Natural killer cell treated with Interleukin-12 subunit alpha and Interleukin-12 subunit beta and Interleukin-15 and Interleukin-18, amount 100 ng/mL, for 72 hours (primary cell): ENCODE results near the gene COL25A1. TPM values are rescaled to one million over a fixed set of nuclear protein-coding genes. Genes with fewer than 3 reads are reported as not detected.
"Not testable (repeated sequence)": the region's sequence is repeated elsewhere in the genome, so short reads cannot be mapped to it uniquely, and the experiment has no call there.

Experiments
- ATAC-seq, 2 donors: fragments of 150-1000 bp; cut with Tn5 transposase in 1 of 2; sonication (Bioruptor Pico), chemical (Tn5 transposase) in 1 of 2; 2 replicates each; pipeline ENCODE4 v1.10.0; 2021
- DNase-seq: peaks from one replicate; pipeline ENCODE4 v3.0.0; 2022; ENCODE audit warnings: low spot score
- H3K27ac Mint-ChIP-seq, 2 donors: 1 replicate in 1 of 2; 2 replicates in 1 of 2; pipeline ENCODE4 v1.8.0; 2022; ENCODE audit warnings: mixed read lengths in 2 of 2, mild to moderate bottlenecking in 1 of 2, moderate library complexity in 1 of 2
- H3K27me3 Mint-ChIP-seq, 2 donors: 1 replicate in 1 of 2; 2 replicates in 1 of 2; pipeline ENCODE4 v1.8.0; 2022; ENCODE audit warnings: mixed read lengths in 2 of 2
- H3K36me3 Mint-ChIP-seq: one replicate; pipeline ENCODE4 v1.8.0; 2022; ENCODE audit warnings: mixed read lengths
- H3K4me1 Mint-ChIP-seq, 2 donors: 1 replicate in 1 of 2; 2 replicates in 1 of 2; pipeline ENCODE4 v1.8.0; 2022; ENCODE audit warnings: low read depth in 2 of 2, mixed read lengths in 2 of 2, mild to moderate bottlenecking in 1 of 2
- H3K4me3 Mint-ChIP-seq: one replicate; pipeline ENCODE4 v1.8.0; 2022; ENCODE audit warnings: mixed read lengths
- H3K9me3 Mint-ChIP-seq: 2 replicates; pipeline ENCODE4 v1.8.0; 2022; ENCODE audit warnings: mixed read lengths
- total RNA-seq, 2 donors: library from RNA; stranded (reverse); gene quantifications; one replicate each; pipeline ENCODE4 v1.2.3, GENCODE V29; 2022

The COL25A1 gene
- total RNA-seq, 2 donors from 2014 or later: not detected

DNA sequence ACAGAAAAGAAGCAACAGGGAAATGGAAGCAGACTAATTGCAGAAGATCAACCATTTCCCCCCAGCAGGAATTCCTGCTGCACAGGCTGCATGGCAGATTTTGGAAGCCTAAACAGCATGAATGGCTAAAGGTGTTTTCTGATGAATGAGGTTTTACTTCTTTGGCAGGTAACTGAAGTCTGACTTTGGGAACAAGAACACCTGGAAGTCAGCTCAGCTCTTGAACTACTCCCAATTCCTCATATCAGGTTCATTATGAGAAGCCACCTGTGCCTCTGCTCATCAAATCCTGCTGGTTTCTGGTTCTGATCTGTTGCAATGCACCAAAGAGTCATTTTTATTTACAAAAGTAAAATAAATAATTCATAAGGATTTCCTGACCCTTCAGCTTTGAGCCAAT, 139.0 kb downstream of the COL25A1 start:
- DNase-seq (no peak), ATAC-seq (no peak)
- no peaks in the 10 kb centered on the region for H3K9me3 Mint-ChIP-seq
- H3K36me3 Mint-ChIP-seq: no peaks in the 10 kb centered on the region
- no peak overlapping the region for H3K4me3 Mint-ChIP-seq
- no peaks in the 10 kb centered on the region for H3K4me1 Mint-ChIP-seq
- H3K27me3 Mint-ChIP-seq: peaks cover 0 to 4% of the 10 kb centered on the region in 2 donors
- H3K27ac Mint-ChIP-seq: no peak overlapping the region

GRCh38 chr4:109162759-109163158, 139.7 kb downstream of the COL25A1 start:
- DNase-seq (no peak), ATAC-seq (no peak)
- Mint-ChIP-seq H3K4me3 (no peak overlapping the region), H3K27me3 (peaks cover 0 to 4% of the 10 kb centered on the region in 2 donors), H3K4me1 (no peaks in the 10 kb centered on the region), H3K9me3 (no peaks in the 10 kb centered on the region), H3K27ac (no peak overlapping the region), H3K36me3 (no peaks in the 10 kb centered on the region)

DNA sequence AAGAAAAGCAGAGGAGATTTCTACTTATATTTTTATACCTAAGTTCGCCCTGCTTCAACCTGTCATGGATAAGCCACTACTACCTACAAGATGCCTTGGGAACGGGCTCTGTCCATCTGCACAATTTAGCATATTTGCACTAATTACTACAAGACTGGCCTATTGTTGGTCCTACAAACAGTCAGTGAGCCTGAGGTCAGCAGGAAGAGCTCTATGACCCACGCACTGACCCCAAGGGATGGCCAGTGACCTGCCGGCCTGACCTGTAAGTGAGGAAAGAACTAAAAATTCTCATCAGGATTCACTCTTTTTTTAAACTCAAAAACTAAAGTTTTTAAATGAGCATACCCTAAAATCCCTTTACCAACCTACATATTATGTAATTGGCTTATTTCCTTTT, 142.0 kb downstream of the COL25A1 start:
- DNase-seq: no peak
- ATAC-seq: no peak
- Mint-ChIP-seq H3K4me1 (no peaks in the 10 kb centered on the region), H3K4me3 (no peak overlapping the region), H3K36me3 (no peaks in the 10 kb centered on the region), H3K27me3 (peaks cover 4 to 6% of the 10 kb centered on the region in 2 donors), H3K27ac (no peak overlapping the region), H3K9me3 (no peaks in the 10 kb centered on the region)

- H3K27ac Mint-ChIP-seq: no peak overlapping the region
- peaks cover 4 to 9% of the 10 kb centered on the region in 2 donors for H3K27me3 Mint-ChIP-seq
- H3K4me1 Mint-ChIP-seq: no peaks in the 10 kb centered on the region
Measured at GRCh38 chr4:109157696-109158095, 144.8 kb downstream of the COL25A1 start.

DNA sequence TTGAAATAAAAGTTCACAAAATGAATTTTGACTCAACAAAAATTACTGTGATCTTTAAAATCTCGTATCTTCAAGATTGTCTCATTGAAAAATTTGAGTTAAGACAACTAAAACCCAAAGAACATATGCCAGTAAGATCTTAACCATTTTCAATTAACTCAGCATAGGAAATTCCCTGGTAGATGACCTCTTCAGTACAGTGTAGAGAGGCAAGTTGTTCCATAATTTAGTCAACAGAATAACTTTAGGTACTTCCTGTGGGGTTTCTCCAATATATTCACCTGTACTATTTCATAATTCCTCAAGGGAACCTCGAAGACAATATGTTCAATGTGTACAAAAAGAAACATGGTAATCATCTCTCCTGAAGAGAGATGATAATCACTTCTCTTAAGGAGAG, 145.3 kb downstream of the COL25A1 start:
- no peaks in the 10 kb centered on the region for H3K4me1 Mint-ChIP-seq
- DNase-seq: no peak
- H3K27ac Mint-ChIP-seq: no peak overlapping the region
- H3K9me3 Mint-ChIP-seq: no peaks in the 10 kb centered on the region
- no peaks in the 10 kb centered on the region for H3K36me3 Mint-ChIP-seq
- H3K4me3 Mint-ChIP-seq: no peak overlapping the region
- H3K27me3 Mint-ChIP-seq: peaks cover 4 to 14% of the 10 kb centered on the region in 2 donors
- no peak for ATAC-seq

More at GRCh38 chr4:109157696-109158095, 144.8 kb downstream of the COL25A1 start:
- Mint-ChIP-seq H3K36me3 (no peaks in the 10 kb centered on the region), H3K9me3 (no peaks in the 10 kb centered on the region), H3K4me3 (no peak overlapping the region)
- DNase-seq: no peak
- ATAC-seq: no peak

- Mint-ChIP-seq H3K27ac (no peak overlapping the region), H3K4me1 (no peaks in the 10 kb centered on the region), H3K36me3 (no peaks in the 10 kb centered on the region), H3K4me3 (no peak overlapping the region), H3K9me3 (no peaks in the 10 kb centered on the region), H3K27me3 (peaks cover 4 to 14% of the 10 kb centered on the region in 2 donors)
- ATAC-seq (no peak), DNase-seq (no peak)
Measured at GRCh38 chr4:109156356-109156755, 146.1 kb downstream of the COL25A1 start.

DNA sequence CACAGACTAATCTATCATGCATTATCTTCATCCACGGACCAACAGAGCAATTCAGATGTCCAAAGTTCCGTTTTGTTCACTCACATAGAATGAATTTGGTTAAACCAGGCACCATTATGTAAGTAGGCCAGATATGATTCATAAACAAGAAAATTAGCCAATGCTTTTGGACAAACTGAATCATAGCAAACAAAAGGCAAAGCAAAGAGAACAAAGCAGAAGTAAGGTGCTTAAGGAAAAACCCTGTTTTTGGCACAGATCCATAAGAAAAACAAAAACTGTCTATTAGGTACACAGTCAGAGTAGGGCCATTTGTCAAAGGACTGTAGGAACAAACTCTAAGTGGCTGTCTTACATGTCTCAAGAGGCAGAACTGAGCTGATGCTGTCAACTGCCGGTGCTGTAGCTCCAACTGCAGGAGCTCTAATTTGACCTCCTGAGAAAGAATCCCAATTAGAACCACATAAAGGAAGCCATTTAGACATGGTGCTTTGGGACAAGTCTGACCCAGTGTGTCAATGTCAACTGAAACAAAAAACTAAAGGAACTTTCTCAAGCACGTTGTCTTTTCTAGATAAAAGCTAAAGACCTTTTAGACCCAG, 146.7 kb downstream of the COL25A1 start:
- H3K27me3 Mint-ChIP-seq: peaks cover 6 to 14% of the 10 kb centered on the region in 2 donors
- no peak overlapping the region for H3K4me3 Mint-ChIP-seq
- H3K27ac Mint-ChIP-seq: no peak overlapping the region
- no peaks in the 10 kb centered on the region for H3K4me1 Mint-ChIP-seq
- ATAC-seq: no peak
- H3K9me3 Mint-ChIP-seq: no peaks in the 10 kb centered on the region
- H3K36me3 Mint-ChIP-seq: no peaks in the 10 kb centered on the region
- DNase-seq: no peak

DNA sequence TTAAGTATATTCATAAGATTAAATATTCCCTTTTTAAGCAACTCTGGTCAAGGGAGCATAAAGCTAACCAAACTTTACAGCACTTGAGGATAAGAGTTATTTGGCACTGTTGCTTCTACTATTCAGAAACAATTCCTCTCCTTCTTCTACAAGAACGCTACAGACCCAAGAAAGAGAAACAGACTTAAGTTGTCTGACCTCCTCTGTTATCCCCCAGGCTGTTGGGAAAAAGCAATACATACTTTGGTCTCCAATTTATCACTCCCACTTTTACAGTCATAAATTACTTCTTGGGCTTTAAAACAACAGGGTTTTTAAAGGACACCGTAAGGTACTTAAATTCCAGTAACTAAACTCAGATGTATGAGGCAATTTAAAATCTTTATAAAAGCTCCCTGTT, 147.4 kb downstream of the COL25A1 start:
- no peak overlapping the region for H3K4me3 Mint-ChIP-seq
- peaks cover 6 to 15% of the 10 kb centered on the region in 2 donors for H3K27me3 Mint-ChIP-seq
- ATAC-seq: no peak
- no peaks in the 10 kb centered on the region for H3K4me1 Mint-ChIP-seq
- no peaks in the 10 kb centered on the region for H3K9me3 Mint-ChIP-seq
- DNase-seq: no peak
- no peak overlapping the region for H3K27ac Mint-ChIP-seq
- H3K36me3 Mint-ChIP-seq: no peaks in the 10 kb centered on the region

DNA sequence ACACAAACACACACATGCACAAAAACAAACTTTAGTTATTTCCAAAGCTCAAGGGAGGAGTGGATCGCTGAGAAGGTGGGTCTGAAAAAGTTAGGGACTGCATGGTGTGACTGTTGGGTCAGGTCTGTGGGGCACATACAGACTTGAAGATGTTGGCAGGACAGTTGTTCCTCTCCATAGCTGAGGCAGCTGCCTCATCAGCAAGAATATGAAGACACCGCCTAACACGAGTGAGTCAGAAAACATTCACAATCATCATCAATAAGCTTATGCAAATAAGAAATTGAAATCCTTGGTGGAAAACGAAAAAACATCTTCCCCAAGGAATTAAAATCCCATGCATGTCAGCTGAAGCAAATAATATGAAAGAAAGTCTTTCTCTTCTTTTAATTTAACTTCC, 148.0 kb downstream of the COL25A1 start:
- no peak overlapping the region for H3K4me3 Mint-ChIP-seq
- no peak for DNase-seq
- no peaks in the 10 kb centered on the region for H3K4me1 Mint-ChIP-seq
- no peak overlapping the region for H3K27ac Mint-ChIP-seq
- no peaks in the 10 kb centered on the region for H3K9me3 Mint-ChIP-seq
- H3K27me3 Mint-ChIP-seq: peaks cover 4 to 21% of the 10 kb centered on the region in 2 donors
- no peaks in the 10 kb centered on the region for H3K36me3 Mint-ChIP-seq
- ATAC-seq: no peak

- H3K9me3 Mint-ChIP-seq: no peaks in the 10 kb centered on the region
- ATAC-seq: no peak
Measured at GRCh38 chr4:109149836-109150235, 152.6 kb downstream of the COL25A1 start.

GRCh38 chr4:109148577-109149075, 153.8 kb downstream of the COL25A1 start:
- H3K36me3 Mint-ChIP-seq: no peaks in the 10 kb centered on the region
- ATAC-seq: no peak
- peaks cover 6 to 25% of the 10 kb centered on the region in 2 donors for H3K27me3 Mint-ChIP-seq
- no peak for DNase-seq
- H3K4me3 Mint-ChIP-seq: no peak overlapping the region
- no peak overlapping the region for H3K27ac Mint-ChIP-seq
- no peaks in the 10 kb centered on the region for H3K9me3 Mint-ChIP-seq
- no peaks in the 10 kb centered on the region for H3K4me1 Mint-ChIP-seq

More at GRCh38 chr4:109149836-109150235, 152.6 kb downstream of the COL25A1 start:
- no peak for DNase-seq
- Mint-ChIP-seq H3K27ac (no peak overlapping the region), H3K4me1 (no peaks in the 10 kb centered on the region), H3K36me3 (no peaks in the 10 kb centered on the region), H3K4me3 (no peak overlapping the region), H3K27me3 (peaks cover 6 to 25% of the 10 kb centered on the region in 2 donors)

- Mint-ChIP-seq H3K36me3 (no peaks in the 10 kb centered on the region), H3K27ac (no peak overlapping the region), H3K9me3 (peaks cover 4% of the 10 kb centered on the region), H3K27me3 (peaks cover 6 to 18% of the 10 kb centered on the region in 2 donors), H3K4me3 (no peak overlapping the region), H3K4me1 (no peaks in the 10 kb centered on the region)
- ATAC-seq (no peak), DNase-seq (no peak)
Measured at GRCh38 chr4:109147135-109147534, 155.3 kb downstream of the COL25A1 start.

DNA sequence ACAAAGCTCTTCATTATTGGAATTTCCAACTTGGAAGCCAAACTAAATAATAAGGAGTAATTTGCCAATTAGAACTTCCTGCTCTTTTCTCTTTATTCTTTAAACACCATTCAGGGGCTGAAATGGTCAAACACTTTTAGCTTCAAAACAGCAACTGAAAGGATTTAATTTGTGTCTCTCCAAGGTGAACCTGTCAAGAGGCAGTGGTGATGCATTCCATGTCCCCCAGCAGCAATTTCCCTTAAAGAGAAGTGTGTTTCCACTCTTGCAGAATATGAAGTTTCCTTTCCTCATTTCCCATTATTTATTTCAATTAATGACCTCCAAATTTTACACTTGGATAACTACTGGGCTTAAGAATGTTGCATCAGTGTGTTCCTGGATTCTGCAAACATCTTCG, 156.0 kb downstream of the COL25A1 start:
- H3K4me3 Mint-ChIP-seq: no peak overlapping the region
- DNase-seq (no peak), ATAC-seq (no peak)
- no peak overlapping the region for H3K27ac Mint-ChIP-seq
- no peaks in the 10 kb centered on the region for H3K4me1 Mint-ChIP-seq
- H3K36me3 Mint-ChIP-seq: no peaks in the 10 kb centered on the region
- peaks cover 6 to 24% of the 10 kb centered on the region in 2 donors for H3K27me3 Mint-ChIP-seq
- peaks cover 9% of the 10 kb centered on the region for H3K9me3 Mint-ChIP-seq

- H3K4me3 Mint-ChIP-seq, H3K36me3 Mint-ChIP-seq, ATAC-seq, H3K9me3 Mint-ChIP-seq, H3K27me3 Mint-ChIP-seq, H3K4me1 Mint-ChIP-seq, DNase-seq, H3K27ac Mint-ChIP-seq: not testable (repeated sequence)
Measured at GRCh38 chr4:109138125-109138524, 164.3 kb downstream of the COL25A1 start.

DNA sequence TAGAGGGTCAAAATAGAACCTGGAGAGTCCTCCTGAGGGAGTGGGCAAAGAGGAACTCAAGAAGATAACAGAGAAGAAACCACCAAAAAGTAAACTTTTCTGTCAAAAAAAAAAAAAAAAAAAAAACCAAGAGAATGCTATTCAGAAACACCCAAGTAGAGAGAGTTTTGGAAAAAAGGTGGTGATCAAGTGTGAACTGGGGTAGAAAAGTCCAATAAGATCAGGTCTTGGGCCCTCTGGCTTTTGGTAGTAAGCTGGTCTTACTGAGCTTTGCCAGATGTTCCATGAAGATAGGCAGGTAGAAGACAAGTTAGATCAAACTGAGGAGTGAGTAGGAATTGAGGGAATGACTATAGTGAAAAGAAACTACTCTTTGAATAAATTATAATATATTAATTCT, 167.5 kb downstream of the COL25A1 start:
- ATAC-seq: no peak
- Mint-ChIP-seq H3K9me3 (no peaks in the 10 kb centered on the region), H3K4me3 (no peak overlapping the region), H3K4me1 (no peaks in the 10 kb centered on the region), H3K27ac (no peak overlapping the region), H3K27me3 (no peaks in the 10 kb centered on the region), H3K36me3 (no peaks in the 10 kb centered on the region)
- DNase-seq: no peak
